ENCODE measurements around the gene TXNDC8.

DNA sequence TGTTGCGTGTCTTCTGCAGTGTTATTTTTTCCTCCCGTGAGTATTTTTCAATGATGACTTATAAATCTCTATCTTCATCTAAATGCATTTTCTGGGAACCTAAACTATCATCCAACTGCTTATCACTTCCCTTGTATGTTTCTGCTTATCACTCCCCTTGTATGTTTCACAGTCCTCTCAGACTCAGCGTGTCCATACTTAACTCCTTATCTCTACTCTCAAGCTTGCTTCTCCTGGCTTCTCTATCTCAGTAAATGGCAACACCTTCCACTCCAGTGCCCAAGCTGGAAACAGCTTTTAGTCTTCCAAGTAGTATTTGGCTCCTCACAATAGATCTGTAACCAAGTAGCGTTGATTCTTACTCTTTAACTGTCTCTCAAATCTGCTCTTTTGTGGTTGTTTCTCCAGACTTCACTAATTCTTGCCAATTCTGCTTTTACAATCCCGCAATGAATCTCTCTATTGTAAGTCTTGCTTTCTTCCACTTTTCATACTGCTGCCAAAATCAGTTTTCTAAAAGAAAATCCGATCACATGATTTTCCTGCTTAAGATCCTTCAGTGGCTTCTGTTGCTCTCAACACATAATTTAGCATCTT lies 33.8 kb upstream of the TXNDC8 start:
- TF ChIP-seq MXI1 (conservative IDR thresholded peaks at IDR 0.05; ENCODE audit: poor library complexity, severe bottlenecking) (no peak), RAD21 (conservative IDR thresholded peaks at IDR 0.05) (no peak), TAF1 (IDR thresholded peaks at IDR 0.05; ENCODE audit: low read depth) (no peak), EZH2 (IDR thresholded peaks at IDR 0.05; ENCODE audit: borderline replicate concordance, insufficient read depth, low read length, poor library complexity, severe bottlenecking) (no peak), EP300 (conservative IDR thresholded peaks at IDR 0.05; ENCODE audit: poor library complexity, severe bottlenecking) (no peak), POLR2AphosphoS5 (IDR thresholded peaks at IDR 0.05) (no peak)
- TF ChIP-seq, protein P1, sequence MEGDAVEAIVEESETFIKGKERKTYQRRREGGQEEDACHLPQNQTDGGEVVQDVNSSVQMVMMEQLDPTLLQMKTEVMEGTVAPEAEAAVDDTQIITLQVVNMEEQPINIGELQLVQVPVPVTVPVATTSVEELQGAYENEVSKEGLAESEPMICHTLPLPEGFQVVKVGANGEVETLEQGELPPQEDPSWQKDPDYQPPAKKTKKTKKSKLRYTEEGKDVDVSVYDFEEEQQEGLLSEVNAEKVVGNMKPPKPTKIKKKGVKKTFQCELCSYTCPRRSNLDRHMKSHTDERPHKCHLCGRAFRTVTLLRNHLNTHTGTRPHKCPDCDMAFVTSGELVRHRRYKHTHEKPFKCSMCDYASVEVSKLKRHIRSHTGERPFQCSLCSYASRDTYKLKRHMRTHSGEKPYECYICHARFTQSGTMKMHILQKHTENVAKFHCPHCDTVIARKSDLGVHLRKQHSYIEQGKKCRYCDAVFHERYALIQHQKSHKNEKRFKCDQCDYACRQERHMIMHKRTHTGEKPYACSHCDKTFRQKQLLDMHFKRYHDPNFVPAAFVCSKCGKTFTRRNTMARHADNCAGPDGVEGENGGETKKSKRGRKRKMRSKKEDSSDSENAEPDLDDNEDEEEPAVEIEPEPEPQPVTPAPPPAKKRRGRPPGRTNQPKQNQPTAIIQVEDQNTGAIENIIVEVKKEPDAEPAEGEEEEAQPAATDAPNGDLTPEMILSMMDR (IDR thresholded peaks at IDR 0.05; ENCODE audit: poor library complexity, severe bottlenecking), result no peak
- TF ChIP-seq, protein P2, sequence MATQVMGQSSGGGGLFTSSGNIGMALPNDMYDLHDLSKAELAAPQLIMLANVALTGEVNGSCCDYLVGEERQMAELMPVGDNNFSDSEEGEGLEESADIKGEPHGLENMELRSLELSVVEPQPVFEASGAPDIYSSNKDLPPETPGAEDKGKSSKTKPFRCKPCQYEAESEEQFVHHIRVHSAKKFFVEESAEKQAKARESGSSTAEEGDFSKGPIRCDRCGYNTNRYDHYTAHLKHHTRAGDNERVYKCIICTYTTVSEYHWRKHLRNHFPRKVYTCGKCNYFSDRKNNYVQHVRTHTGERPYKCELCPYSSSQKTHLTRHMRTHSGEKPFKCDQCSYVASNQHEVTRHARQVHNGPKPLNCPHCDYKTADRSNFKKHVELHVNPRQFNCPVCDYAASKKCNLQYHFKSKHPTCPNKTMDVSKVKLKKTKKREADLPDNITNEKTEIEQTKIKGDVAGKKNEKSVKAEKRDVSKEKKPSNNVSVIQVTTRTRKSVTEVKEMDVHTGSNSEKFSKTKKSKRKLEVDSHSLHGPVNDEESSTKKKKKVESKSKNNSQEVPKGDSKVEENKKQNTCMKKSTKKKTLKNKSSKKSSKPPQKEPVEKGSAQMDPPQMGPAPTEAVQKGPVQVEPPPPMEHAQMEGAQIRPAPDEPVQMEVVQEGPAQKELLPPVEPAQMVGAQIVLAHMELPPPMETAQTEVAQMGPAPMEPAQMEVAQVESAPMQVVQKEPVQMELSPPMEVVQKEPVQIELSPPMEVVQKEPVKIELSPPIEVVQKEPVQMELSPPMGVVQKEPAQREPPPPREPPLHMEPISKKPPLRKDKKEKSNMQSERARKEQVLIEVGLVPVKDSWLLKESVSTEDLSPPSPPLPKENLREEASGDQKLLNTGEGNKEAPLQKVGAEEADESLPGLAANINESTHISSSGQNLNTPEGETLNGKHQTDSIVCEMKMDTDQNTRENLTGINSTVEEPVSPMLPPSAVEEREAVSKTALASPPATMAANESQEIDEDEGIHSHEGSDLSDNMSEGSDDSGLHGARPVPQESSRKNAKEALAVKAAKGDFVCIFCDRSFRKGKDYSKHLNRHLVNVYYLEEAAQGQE (IDR thresholded peaks at IDR 0.05; ENCODE audit: borderline replicate concordance), result no peak

Measured in neural cell (in vitro differentiated cells).